PC-9 (cell line): Measurements from ENCODE around the gene PPP2R5E. TPM values are rescaled to one million over a fixed set of nuclear protein-coding genes. Genes with fewer than 3 reads are reported as not detected.

Source experiments
- BruUV-seq: library from RNA; stranded (reverse); fragments of 400-500 nt; replicated peaks from 2 replicates; lab custom pipeline; 2021; lab: Mats Ljungman, UMichigan
- CTCF ChIA-PET: fragments of 300-600 bp; sonication (Branson Sonifier 250); formaldehyde crosslinking; loops from one replicate; lab custom pipeline; 2022; ENCODE audit warnings: antibody characterized with exemption; lab: Charles Lee
- POLR2A ChIA-PET: fragments of 300-600 bp; sonication (Branson Sonifier 250); formaldehyde crosslinking; loops from one replicate; lab custom pipeline; 2022; ENCODE audit warnings: antibody characterized with exemption; ENCODE audit not compliant: unreplicated experiment; lab: Charles Lee
- DNase-seq, 2 experiments: peaks; one replicate each; pipeline versions ENCODE4 v3.0.0 to v3.0.0-alpha.2; 2015 to 2022; ENCODE audit warnings: mixed read lengths in 1 of 2
- H2AFZ ChIP-seq: fragments of 200-600 bp; sonication (generic); 2 replicates; pipeline ENCODE4 v1.8.1; 2017; ENCODE audit warnings: antibody characterized with exemption
- H3F3A ChIP-seq: fragments of 200-600 bp; sonication (generic); 2 replicates; pipeline ENCODE4 v1.8.1; 2017; ENCODE audit warnings: antibody characterized with exemption, mild to moderate bottlenecking, low read depth; ENCODE audit not compliant: insufficient read depth
- H3K27ac ChIP-seq: fragments of 200-600 bp; sonication (generic); 2 replicates; pipeline ENCODE4 v1.6.1; 2016; ENCODE audit warnings: mixed run types
- H3K27me3 ChIP-seq: fragments of 200-600 bp; sonication (generic); 2 replicates; pipeline ENCODE4 v1.6.1; 2016; ENCODE audit warnings: low read depth, mixed run types; ENCODE audit not compliant: insufficient read depth
- H3K36me3 ChIP-seq: fragments of 200-600 bp; sonication (generic); 2 replicates; pipeline ENCODE4 v1.6.1; 2016; ENCODE audit warnings: low read depth, mixed run types
- H3K4me1 ChIP-seq: fragments of 200-600 bp; sonication (generic); replicated peaks from 2 replicates; pipeline ENCODE4 v1.6.1; 2016; ENCODE audit warnings: mixed run types; ENCODE audit not compliant: insufficient read depth
- H3K4me2 ChIP-seq: fragments of 200-600 bp; sonication (generic); 2 replicates; pipeline ENCODE4 v1.6.1; 2017; ENCODE audit warnings: mixed run types
- H3K4me3 ChIP-seq: fragments of 200-600 bp; sonication (generic); 2 replicates; pipeline ENCODE4 v1.6.1; 2016; ENCODE audit warnings: mixed run types
- H3K79me2 ChIP-seq: fragments of 200-600 bp; sonication (generic); 2 replicates; pipeline ENCODE4 v1.6.1; 2017; ENCODE audit warnings: low read depth, mixed run types
- H3K9me2 ChIP-seq: fragments of 200-600 bp; sonication (generic); 2 replicates; pipeline ENCODE4 v1.8.1; 2017; ENCODE audit warnings: mild to moderate bottlenecking; ENCODE audit not compliant: insufficient read depth
- H3K9me3 ChIP-seq: fragments of 200-600 bp; sonication (generic); 2 replicates; pipeline ENCODE4 v1.8.1; 2016; ENCODE audit warnings: low read depth; ENCODE audit not compliant: insufficient read depth
- H4K20me1 ChIP-seq: fragments of 200-600 bp; sonication (generic); 2 replicates; pipeline ENCODE4 v1.8.1; 2017; ENCODE audit not compliant: insufficient read depth
- CTCF ChIP-seq: fragments of 200-600 bp; sonication (generic); conservative IDR thresholded peaks from 2 replicates; pipeline ENCODE4 v1.6.1; 2017; ENCODE audit warnings: mixed run types, antibody characterized with exemption, mild to moderate bottlenecking, moderate library complexity
- EZH2 ChIP-seq: fragments of 200-600 bp; sonication (generic); IDR thresholded peaks from 2 replicates; pipeline ENCODE4 v1.8.0; 2017; ENCODE audit warnings: antibody characterized with exemption, low read depth
- intact Hi-C: fragments of 100-400 bp; cut with micrococcal nuclease; formaldehyde crosslinking; loops from one replicate; pipeline ENCODE4 v1.10.0; 2022; ENCODE audit not compliant: unreplicated experiment
- total RNA-seq: library from RNA; stranded (reverse); gene quantifications from 2 replicates; pipeline ENCODE4 v1.2.3, GENCODE V29; 2021

The PPP2R5E gene
- total RNA-seq, 1 experiment from 2014 or later = 66.4 TPM

GRCh38 chr14:63357841-63358240 is 185.3 kb downstream of the PPP2R5E start:
- no peak for DNase-seq
- POLR2A ChIA-PET = no interaction called here
- no peaks in the 10 kb centered on the region for H3F3A ChIP-seq
- no peak overlapping the region for H3K27ac ChIP-seq
- CTCF ChIA-PET = no interaction called here
- no peak overlapping the region for H2AFZ ChIP-seq
- H3K9me3 ChIP-seq = no peaks in the 10 kb centered on the region
- H3K36me3 ChIP-seq = no peaks in the 10 kb centered on the region
- intact Hi-C loops = no loop called here
- H4K20me1 ChIP-seq = no peaks in the 10 kb centered on the region
- no peaks in the 10 kb centered on the region for H3K79me2 ChIP-seq
- no peaks in the 10 kb centered on the region for H3K9me2 ChIP-seq
- H3K4me1 ChIP-seq = no peaks in the 10 kb centered on the region
- no peak overlapping the region for H3K4me2 ChIP-seq
- TF ChIP-seq EZH2 = no peak
- no peak for TF ChIP-seq CTCF
- no TSS peak for BruUV-seq
- H3K4me3 ChIP-seq = no peak overlapping the region
- H3K27me3 ChIP-seq = no peaks in the 10 kb centered on the region

- Histone ChIP-seq H3K9me3 (no peaks in the 10 kb centered on the region), H3K4me1 (no peaks in the 10 kb centered on the region), H4K20me1 (no peaks in the 10 kb centered on the region), H3K36me3 (no peaks in the 10 kb centered on the region), H3K27me3 (no peaks in the 10 kb centered on the region), H3K4me2 (no peak overlapping the region), H3K9me2 (no peaks in the 10 kb centered on the region), H3K79me2 (no peaks in the 10 kb centered on the region), H3F3A (no peaks in the 10 kb centered on the region), H3K27ac (no peak overlapping the region), H2AFZ (no peak overlapping the region), H3K4me3 (no peak overlapping the region)
- POLR2A ChIA-PET = no interaction called here
- intact Hi-C loops = no loop called here
- TF ChIP-seq EZH2 = no peak
- TF ChIP-seq CTCF = no peak
- DNase-seq = no peak
- BruUV-seq = no TSS peak
- CTCF ChIA-PET = no interaction called here
These were observed 197.4 kb downstream of the PPP2R5E start for GRCh38 chr14:63345826-63346225.

- Histone ChIP-seq H3K27me3 (no peaks in the 10 kb centered on the region), H3K4me2 (no peak overlapping the region), H3K27ac (no peak overlapping the region), H4K20me1 (no peaks in the 10 kb centered on the region), H3F3A (no peaks in the 10 kb centered on the region), H3K9me2 (no peaks in the 10 kb centered on the region), H3K9me3 (no peaks in the 10 kb centered on the region), H3K4me1 (no peaks in the 10 kb centered on the region), H2AFZ (no peak overlapping the region), H3K36me3 (no peaks in the 10 kb centered on the region), H3K4me3 (no peak overlapping the region), H3K79me2 (no peaks in the 10 kb centered on the region)
- DNase-seq = no peak
- TF ChIP-seq EZH2 (no peak), CTCF (no peak)
- ChIA-PET POLR2A (no interaction called here), CTCF (no interaction called here)
- no TSS peak for BruUV-seq
- intact Hi-C loops = no loop called here
These were observed 198.8 kb downstream of the PPP2R5E start for GRCh38 chr14:63344336-63344735.
